SK-N-SH (cell line): ENCODE data around the gene INPP5K.

Experiments used
- POLR2AphosphoS5 ChIP-seq: IDR thresholded peaks from 2 replicates; pipeline ENCODE4 v1.6.1; 2012; ENCODE audit warnings: low read depth, low read length
- RAD21 ChIP-seq: IDR thresholded peaks from 2 replicates; pipeline ENCODE4 v1.6.1; 2012; ENCODE audit warnings: mild to moderate bottlenecking, low read length
- TEAD4 ChIP-seq: IDR thresholded peaks from 2 replicates; pipeline ENCODE4 v1.4.0; 2012; ENCODE audit warnings: mild to moderate bottlenecking, borderline replicate concordance; ENCODE audit not compliant: insufficient read depth

GRCh38 chr17:1521086-1521640 lies 4.8 kb upstream of the INPP5K start:
- TF ChIP-seq POLR2AphosphoS5 = no peak
- no peak for TF ChIP-seq RAD21
- TF ChIP-seq TEAD4 = no peak
